Neutrophil (primary cell): Measurements from ENCODE around the gene KLHL41.
A peak's percentile ranks its signal among the peaks of the same experiment; 100 is the strongest.
"Not testable (repeated sequence)": the region's sequence is repeated elsewhere in the genome, so short reads cannot be mapped to it uniquely, and the experiment has no call there.

Experiments
- H3K27ac ChIP-seq: fragments of 200-600 bp; sonication (generic); 2 replicates; pipeline ENCODE4 v1.5.1; 2016; ENCODE audit warnings: mild to moderate bottlenecking, moderate library complexity
- H3K27me3 ChIP-seq: fragments of 200-600 bp; sonication (generic); 2 replicates; pipeline ENCODE4 v1.6.0; 2016; ENCODE audit warnings: mild to moderate bottlenecking
- H3K36me3 ChIP-seq: fragments of 200-600 bp; sonication (generic); 2 replicates; pipeline ENCODE4 v1.5.1; 2017
- H3K4me1 ChIP-seq, 2 experiments: fragments of 200-600 bp in 1 of 2; sonication (generic) in 1 of 2; 1 replicate in 1 of 2; 2 replicates in 1 of 2; pipeline versions ENCODE4 v1.5.1 to v1.6.1; 2013 to 2016; ENCODE audit warnings: low read depth in 1 of 2, low read length in 1 of 2, mild to moderate bottlenecking in 1 of 2, moderate library complexity in 1 of 2; ENCODE audit not compliant: control insufficient read depth in 1 of 2, insufficient read depth in 1 of 2
- H3K4me3 ChIP-seq, 2 experiments: fragments of 200-600 bp in 1 of 2; sonication (generic) in 1 of 2; 1 replicate in 1 of 2; 2 replicates in 1 of 2; pipeline ENCODE4 v1.5.1; 2013 to 2016; ENCODE audit warnings: low read depth in 1 of 2, low read length in 1 of 2, mild to moderate bottlenecking in 1 of 2, moderate library complexity in 1 of 2
- H3K9me3 ChIP-seq: fragments of 200-600 bp; sonication (generic); 2 replicates; pipeline ENCODE4 v1.5.1; 2016
- TF ChIP-seq, protein P1 (sequence below): fragments of 200-600 bp; sonication (generic); IDR thresholded peaks from 2 replicates; pipeline ENCODE4 v1.5.1; 2016; ENCODE audit warnings: antibody characterized with exemption

The KLHL41 gene

GRCh38 chr2:169572821-169573159, 63.3 kb downstream of the KLHL41 start:
- Histone ChIP-seq H3K27ac (peak overlapping the region; percentile 29), H3K4me1 (peaks cover 8 to 10% of the 10 kb centered on the region in 2 experiments), H3K9me3 (no peaks in the 10 kb centered on the region), H3K36me3 (no peaks in the 10 kb centered on the region), H3K4me3 (peak overlapping the region; percentile 75 to 85), H3K27me3 (no peaks in the 10 kb centered on the region)
- TF ChIP-seq, protein P1, sequence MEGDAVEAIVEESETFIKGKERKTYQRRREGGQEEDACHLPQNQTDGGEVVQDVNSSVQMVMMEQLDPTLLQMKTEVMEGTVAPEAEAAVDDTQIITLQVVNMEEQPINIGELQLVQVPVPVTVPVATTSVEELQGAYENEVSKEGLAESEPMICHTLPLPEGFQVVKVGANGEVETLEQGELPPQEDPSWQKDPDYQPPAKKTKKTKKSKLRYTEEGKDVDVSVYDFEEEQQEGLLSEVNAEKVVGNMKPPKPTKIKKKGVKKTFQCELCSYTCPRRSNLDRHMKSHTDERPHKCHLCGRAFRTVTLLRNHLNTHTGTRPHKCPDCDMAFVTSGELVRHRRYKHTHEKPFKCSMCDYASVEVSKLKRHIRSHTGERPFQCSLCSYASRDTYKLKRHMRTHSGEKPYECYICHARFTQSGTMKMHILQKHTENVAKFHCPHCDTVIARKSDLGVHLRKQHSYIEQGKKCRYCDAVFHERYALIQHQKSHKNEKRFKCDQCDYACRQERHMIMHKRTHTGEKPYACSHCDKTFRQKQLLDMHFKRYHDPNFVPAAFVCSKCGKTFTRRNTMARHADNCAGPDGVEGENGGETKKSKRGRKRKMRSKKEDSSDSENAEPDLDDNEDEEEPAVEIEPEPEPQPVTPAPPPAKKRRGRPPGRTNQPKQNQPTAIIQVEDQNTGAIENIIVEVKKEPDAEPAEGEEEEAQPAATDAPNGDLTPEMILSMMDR, result no peak

DNA sequence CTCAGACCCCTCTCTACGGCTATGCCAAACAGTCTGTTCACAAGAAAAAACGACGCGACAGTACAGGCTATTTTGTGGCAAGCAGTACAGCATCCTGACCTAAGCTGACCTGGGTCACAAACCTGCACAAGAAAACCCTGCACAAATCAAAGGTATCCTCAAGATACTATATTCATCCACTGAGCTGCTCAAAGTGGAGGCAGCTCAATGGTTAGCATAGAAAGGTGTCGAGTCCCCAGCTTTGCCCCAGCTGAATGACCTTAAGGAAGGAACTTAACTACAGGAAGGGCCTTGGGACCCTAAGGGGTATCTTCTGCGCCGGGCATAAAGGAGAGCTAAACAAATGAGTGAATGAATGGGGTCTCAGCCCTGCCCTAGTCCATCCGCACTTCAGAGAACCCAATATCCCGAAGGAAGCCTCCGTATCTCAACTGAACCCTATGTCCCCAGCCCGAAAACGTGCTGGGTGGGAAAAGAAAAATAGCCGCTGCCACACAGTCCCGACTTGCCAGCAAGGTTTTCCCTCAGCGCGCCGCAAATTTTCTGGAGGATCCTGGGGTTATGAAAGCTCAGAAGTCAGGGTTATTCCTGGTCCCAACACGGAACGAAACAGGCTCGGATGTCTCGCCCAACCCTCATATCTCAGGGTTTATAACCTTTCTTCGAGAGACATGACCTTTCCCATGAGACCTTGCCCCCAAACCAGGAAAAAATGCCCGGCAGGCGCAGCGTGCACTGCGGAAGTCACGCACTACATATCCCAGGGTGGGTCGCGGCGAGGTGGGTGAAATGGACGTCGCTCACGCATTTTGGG, 63.9 kb downstream of the KLHL41 start, which contains the start of gene FASTKD1:
Gene FASTKD1 (minus strand): TSS at position 706 of the 814 bp plus-strand sequence. CDS start 1,836 bp downstream, outside the sequence.
- TF ChIP-seq, protein P1, result no peak
- no peaks in the 10 kb centered on the region for H3K27me3 ChIP-seq
- no peaks in the 10 kb centered on the region for H3K36me3 ChIP-seq
- no peaks in the 10 kb centered on the region for H3K9me3 ChIP-seq
- peaks cover 8 to 10% of the 10 kb centered on the region in 2 experiments for H3K4me1 ChIP-seq
- peak within 1 kb of the TSS; percentile 29 for H3K27ac ChIP-seq
- peak within 1 kb of the TSS; percentile 75 to 85 for H3K4me3 ChIP-seq

- Histone ChIP-seq H3K4me3 (peak overlapping the region; percentile 75 to 85), H3K27ac (peak overlapping the region; percentile 29)
- TF ChIP-seq, protein P1, result no peak
Observed at GRCh38 chr2:169573974-169574299, 64.4 kb downstream of the KLHL41 start.

DNA sequence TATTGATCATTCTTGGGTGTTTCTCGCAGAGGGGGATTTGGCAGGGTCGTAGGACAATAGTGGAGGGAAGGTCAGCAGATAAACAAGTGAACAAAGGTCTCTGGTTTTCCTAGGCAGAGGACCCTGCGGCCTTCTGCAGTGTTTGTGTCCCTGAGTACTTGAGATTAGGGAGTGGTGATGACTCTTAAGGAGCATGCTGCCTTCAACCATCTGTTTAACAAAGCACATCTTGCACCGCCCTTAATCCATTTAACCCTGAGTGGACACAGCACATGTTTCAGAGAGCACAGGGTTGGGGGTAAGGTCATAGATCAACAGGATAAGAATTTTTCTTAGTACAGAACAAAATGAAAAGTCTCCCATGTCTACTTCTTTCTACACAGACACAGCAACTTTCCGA, 65.0 kb downstream of the KLHL41 start:
- not testable (repeated sequence) for H3K4me3 ChIP-seq, H3K4me1 ChIP-seq, H3K9me3 ChIP-seq, H3K27ac ChIP-seq, H3K36me3 ChIP-seq, H3K27me3 ChIP-seq

More at GRCh38 chr2:169573974-169574299, 64.4 kb downstream of the KLHL41 start:
- Histone ChIP-seq H3K36me3 (no peaks in the 10 kb centered on the region), H3K9me3 (no peaks in the 10 kb centered on the region), H3K27me3 (no peaks in the 10 kb centered on the region), H3K4me1 (peaks cover 8 to 10% of the 10 kb centered on the region in 2 experiments)

- H3K4me1 ChIP-seq, H3K9me3 ChIP-seq, H3K27ac ChIP-seq, H3K36me3 ChIP-seq, H3K27me3 ChIP-seq, H3K4me3 ChIP-seq: not testable (repeated sequence)
Observed at GRCh38 chr2:169575264-169575663, 65.8 kb downstream of the KLHL41 start.
